ENCODE results near the gene GOLGA6C.
"Not testable (repeated sequence)": the region's sequence is repeated elsewhere in the genome, so short reads cannot be mapped to it uniquely, and the experiment has no call there.

Gene GOLGA6C

DNA sequence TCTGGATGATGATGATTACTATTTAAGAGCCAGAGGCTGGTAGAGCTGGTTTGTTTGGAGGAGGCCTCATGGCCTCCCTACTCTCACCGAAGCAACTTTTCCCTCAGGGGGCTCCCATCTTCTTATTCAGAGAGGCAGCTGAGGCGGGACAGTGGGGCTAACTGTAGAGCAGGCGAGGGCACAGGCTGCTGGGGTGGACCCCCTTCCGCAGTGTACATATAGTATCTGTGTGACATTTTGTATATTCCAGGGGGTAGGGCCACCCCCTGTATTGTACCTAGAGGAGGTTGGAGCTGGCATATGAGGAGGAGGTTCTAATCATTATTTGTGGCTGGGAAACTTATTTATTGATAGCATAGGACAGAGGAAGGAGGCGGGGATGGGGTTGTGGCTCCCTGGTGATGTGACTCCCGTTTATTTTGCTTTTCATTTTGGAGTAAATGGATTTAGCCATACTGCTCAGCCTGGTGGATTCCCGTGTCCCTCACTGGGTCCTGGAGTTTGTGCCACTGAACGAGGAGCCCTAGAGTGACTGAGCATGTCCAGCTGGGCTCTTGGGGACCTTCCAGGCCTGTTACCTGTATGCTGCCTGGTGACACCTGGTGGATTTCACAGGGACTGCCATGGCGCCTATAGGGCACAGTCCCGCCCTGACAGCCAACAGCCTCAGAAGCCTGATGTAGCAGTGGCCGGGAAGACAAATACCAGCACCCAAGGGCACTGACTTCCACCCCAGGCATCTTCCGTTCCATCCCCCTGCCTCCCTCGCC lies 40.6 kb downstream of the GOLGA6C start:
- not testable (repeated sequence) for H3K27me3 ChIP-seq (ENCODE audit: control insufficient read depth, insufficient read depth, low read length); H3K27ac ChIP-seq (ENCODE audit: low read depth, low read length); H3K4me3 ChIP-seq (ENCODE audit: low read length); H3K36me3 ChIP-seq (ENCODE audit: control insufficient read depth, insufficient read depth, low read length); H3K4me1 ChIP-seq (ENCODE audit: control insufficient read depth, insufficient read depth, low read length); H3K9ac ChIP-seq (ENCODE audit: low read length)

DNA sequence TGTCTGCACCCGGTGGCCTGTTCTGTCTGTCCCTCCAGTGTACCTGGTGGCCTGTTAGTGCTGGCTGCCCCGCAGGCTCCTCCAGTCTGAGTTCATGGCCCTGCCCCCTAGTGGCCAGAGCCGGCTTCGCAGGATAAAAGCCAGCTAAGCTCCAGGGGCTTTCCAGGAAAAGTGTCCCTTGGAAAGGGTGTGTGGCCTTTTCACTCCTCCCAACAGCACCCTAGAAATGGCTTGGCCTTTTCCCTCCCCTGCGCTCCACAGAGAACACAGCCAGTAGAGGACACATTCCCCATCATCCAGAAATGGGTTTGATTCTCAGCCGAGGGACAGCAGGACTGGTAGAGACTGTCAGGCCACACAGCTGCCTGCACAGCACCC lies 41.2 kb downstream of the GOLGA6C start:
- H3K4me1 ChIP-seq (ENCODE audit: control insufficient read depth, insufficient read depth, low read length); H3K4me3 ChIP-seq (ENCODE audit: low read length); H3K27ac ChIP-seq (ENCODE audit: low read depth, low read length); H3K27me3 ChIP-seq (ENCODE audit: control insufficient read depth, insufficient read depth, low read length); H3K9ac ChIP-seq (ENCODE audit: low read length); H3K36me3 ChIP-seq (ENCODE audit: control insufficient read depth, insufficient read depth, low read length): not testable (repeated sequence)

DNA sequence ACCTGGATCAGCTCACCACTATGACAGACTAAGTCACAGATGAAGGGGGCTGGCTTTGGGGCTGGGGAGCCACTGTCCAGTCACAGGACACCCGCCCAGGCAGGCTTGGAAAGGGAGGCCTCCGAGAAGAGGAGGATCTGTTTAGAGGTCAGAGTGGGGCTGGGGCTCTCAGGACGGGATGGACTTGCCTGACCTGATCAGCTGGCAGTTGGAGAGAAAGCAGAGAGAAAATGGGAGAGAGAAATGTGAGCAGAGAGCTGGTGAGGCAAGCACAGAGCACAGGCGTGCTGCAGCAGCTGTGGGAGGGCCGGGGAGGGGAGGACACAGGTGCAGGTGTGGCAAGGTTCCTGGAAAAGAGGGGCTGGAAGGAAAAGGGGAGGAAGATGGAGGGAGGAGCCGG lies 41.9 kb downstream of the GOLGA6C start:
- H3K27ac ChIP-seq (ENCODE audit: low read depth, low read length); H3K9ac ChIP-seq (ENCODE audit: low read length); H3K36me3 ChIP-seq (ENCODE audit: control insufficient read depth, insufficient read depth, low read length); H3K4me1 ChIP-seq (ENCODE audit: control insufficient read depth, insufficient read depth, low read length); H3K4me3 ChIP-seq (ENCODE audit: low read length); H3K27me3 ChIP-seq (ENCODE audit: control insufficient read depth, insufficient read depth, low read length): not testable (repeated sequence)

DNA sequence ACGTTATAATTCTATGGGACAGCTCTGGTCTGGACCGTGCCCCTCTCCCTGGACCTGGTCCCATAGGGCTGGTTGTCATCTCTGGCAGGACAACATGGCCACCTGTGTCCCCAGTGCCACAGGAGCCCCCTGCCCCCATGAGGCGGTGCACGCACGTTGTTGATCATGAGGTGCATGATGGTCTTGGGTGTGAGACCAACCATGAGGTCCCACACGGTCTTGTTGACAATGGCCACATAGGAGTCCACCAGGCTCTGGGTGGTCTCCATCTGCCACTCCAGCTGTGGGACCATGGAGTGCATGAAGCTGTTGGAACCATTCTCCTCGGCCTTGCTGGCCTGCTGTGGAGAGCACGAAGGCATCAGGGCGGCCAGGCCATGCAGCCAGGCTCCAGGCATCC lies 44.2 kb downstream of the GOLGA6C start:
- no peak overlapping the region for H3K27ac ChIP-seq (ENCODE audit: low read depth, low read length)
- no peaks in the 10 kb centered on the region for H3K36me3 ChIP-seq (ENCODE audit: control insufficient read depth, insufficient read depth, low read length)
- no peaks in the 10 kb centered on the region for H3K4me1 ChIP-seq (ENCODE audit: control insufficient read depth, insufficient read depth, low read length)
- H3K27me3 ChIP-seq (ENCODE audit: control insufficient read depth, insufficient read depth, low read length), result no peaks in the 10 kb centered on the region
- H3K4me3 ChIP-seq (ENCODE audit: low read length), result no peak overlapping the region
- H3K9ac ChIP-seq (ENCODE audit: low read length), result no peak overlapping the region

DNA sequence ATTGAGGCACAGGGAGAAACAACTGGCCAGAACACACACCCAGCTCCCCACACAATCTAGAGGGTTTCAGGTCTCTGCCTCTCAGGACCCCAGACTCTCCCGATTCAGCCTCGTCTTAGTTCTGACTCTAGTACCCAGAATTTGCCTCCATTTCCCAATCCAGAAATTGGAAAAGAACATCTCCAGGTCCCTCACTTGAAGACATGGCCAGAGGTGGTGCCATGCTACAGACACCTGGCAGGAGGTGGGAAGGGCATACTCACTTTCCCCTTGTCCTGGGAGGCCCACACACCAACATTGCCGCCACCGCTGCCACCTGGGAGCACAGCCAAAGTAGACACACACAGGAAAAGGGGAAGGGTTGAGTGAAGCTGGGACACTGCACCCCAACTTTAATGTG lies 44.6 kb downstream of the GOLGA6C start:
- H3K4me1 ChIP-seq (ENCODE audit: control insufficient read depth, insufficient read depth, low read length); H3K4me3 ChIP-seq (ENCODE audit: low read length); H3K36me3 ChIP-seq (ENCODE audit: control insufficient read depth, insufficient read depth, low read length); H3K27me3 ChIP-seq (ENCODE audit: control insufficient read depth, insufficient read depth, low read length); H3K27ac ChIP-seq (ENCODE audit: low read depth, low read length); H3K9ac ChIP-seq (ENCODE audit: low read length): not testable (repeated sequence)

DNA sequence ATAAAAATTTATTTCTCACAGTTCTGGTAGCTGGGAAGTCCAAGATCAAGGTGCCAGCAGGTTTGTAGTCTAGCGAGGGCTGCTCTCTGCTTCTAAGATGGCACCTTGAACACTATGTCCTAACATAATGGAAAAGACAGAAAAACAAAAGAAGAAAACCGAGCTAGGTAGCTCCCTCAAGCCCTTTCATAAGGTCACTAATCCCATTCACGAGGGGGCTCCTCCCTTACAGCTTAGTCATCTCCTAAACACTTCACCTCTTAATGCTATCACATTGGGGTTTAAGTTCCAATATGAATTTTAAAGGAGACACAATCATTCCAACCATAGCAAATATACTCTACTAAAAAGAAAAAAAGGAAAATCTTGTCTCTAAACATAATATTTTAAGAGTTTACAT lies 48.1 kb downstream of the GOLGA6C start:
- no peak overlapping the region for H3K4me3 ChIP-seq (ENCODE audit: low read length)
- H3K9ac ChIP-seq (ENCODE audit: low read length), result no peak overlapping the region
- no peaks in the 10 kb centered on the region for H3K36me3 ChIP-seq (ENCODE audit: control insufficient read depth, insufficient read depth, low read length)
- no peak overlapping the region for H3K27ac ChIP-seq (ENCODE audit: low read depth, low read length)
- H3K4me1 ChIP-seq (ENCODE audit: control insufficient read depth, insufficient read depth, low read length), result no peaks in the 10 kb centered on the region
- no peaks in the 10 kb centered on the region for H3K27me3 ChIP-seq (ENCODE audit: control insufficient read depth, insufficient read depth, low read length)

DNA sequence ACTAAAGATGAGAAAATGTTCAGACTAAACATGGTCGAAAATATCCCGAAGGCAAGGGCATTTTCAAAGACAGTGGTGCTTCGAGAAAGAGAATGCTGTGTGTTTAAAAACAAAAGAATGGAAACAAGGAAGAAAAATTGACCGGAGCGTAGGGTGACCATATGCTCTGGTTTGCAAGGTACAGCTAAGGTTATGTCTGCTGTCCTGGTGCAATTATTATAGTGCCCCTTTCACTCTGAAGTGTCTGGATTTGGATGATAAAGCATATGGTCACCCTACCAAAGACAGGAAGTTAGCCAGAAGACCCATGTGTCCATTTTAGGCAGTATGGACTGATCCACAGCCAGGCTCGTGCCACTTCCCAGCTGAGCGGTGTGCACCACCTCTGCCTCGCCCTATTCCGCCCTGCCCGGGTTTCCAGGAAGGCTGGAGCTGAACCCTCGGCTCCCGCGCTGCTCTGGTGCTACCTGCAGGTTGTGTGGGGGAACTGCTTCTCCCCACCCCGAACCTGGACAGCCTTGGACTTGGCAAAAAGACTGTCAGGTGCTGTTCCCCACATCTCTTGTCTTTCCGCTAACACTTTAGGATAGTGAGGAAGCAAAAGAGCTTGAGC lies 49.8 kb downstream of the GOLGA6C start:
- H3K9ac ChIP-seq (ENCODE audit: low read length), result no peak overlapping the region

DNA sequence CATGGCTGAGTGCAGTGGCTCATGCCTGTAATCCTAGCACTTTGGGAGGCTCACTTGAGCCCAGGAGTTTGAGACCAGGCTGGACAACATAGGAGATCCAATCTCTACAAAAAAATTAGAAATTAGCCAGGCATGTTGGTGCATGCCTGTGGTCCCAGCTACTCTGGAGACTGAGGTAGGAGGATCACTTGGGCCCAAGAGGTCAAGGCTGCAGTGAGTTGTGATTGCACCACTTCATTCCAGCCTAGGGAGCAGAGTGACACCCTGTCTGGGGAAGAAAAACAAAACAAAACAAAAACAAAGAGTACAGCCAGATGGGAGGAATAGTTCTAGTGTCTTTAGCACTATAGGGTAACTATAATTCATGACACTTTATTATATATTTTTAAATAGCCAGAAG lies 51.6 kb downstream of the GOLGA6C start:
- no peak overlapping the region for H3K9ac ChIP-seq (ENCODE audit: low read length)
- no peak overlapping the region for H3K4me3 ChIP-seq (ENCODE audit: low read length)
- H3K4me1 ChIP-seq (ENCODE audit: control insufficient read depth, insufficient read depth, low read length), result no peaks in the 10 kb centered on the region
- H3K36me3 ChIP-seq (ENCODE audit: control insufficient read depth, insufficient read depth, low read length), result no peaks in the 10 kb centered on the region
- H3K27me3 ChIP-seq (ENCODE audit: control insufficient read depth, insufficient read depth, low read length), result no peaks in the 10 kb centered on the region
- no peak overlapping the region for H3K27ac ChIP-seq (ENCODE audit: low read depth, low read length)

More for the DNA sequence above, 49.8 kb downstream of the GOLGA6C start:
- Histone ChIP-seq H3K27me3 (ENCODE audit: control insufficient read depth, insufficient read depth, low read length) (no peaks in the 10 kb centered on the region), H3K4me3 (ENCODE audit: low read length) (no peak overlapping the region), H3K36me3 (ENCODE audit: control insufficient read depth, insufficient read depth, low read length) (no peaks in the 10 kb centered on the region), H3K27ac (ENCODE audit: low read depth, low read length) (no peak overlapping the region), H3K4me1 (ENCODE audit: control insufficient read depth, insufficient read depth, low read length) (no peaks in the 10 kb centered on the region)

DNA sequence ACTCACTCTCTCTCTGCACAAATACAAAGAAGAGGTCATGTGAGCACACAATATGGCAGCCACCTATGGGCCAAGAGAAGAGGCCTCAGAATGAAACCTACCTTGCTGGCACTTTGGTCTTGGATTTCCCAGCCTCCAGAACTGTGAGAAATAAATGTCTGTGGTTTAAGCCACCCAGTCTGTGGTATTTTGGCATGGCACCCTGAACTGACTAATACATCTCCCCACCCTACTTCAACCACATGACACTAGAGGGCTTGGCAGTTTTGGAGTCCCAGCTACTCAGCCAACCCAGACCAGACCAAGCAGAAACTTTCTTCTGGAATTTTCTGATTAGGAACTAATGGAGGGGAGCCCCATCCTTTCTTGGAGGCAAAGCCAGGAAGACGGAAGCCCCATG lies 54.4 kb downstream of the GOLGA6C start:
- H3K4me1 ChIP-seq (ENCODE audit: control insufficient read depth, insufficient read depth, low read length); H3K36me3 ChIP-seq (ENCODE audit: control insufficient read depth, insufficient read depth, low read length); H3K9ac ChIP-seq (ENCODE audit: low read length); H3K27ac ChIP-seq (ENCODE audit: low read depth, low read length); H3K27me3 ChIP-seq (ENCODE audit: control insufficient read depth, insufficient read depth, low read length); H3K4me3 ChIP-seq (ENCODE audit: low read length): not testable (repeated sequence)

DNA sequence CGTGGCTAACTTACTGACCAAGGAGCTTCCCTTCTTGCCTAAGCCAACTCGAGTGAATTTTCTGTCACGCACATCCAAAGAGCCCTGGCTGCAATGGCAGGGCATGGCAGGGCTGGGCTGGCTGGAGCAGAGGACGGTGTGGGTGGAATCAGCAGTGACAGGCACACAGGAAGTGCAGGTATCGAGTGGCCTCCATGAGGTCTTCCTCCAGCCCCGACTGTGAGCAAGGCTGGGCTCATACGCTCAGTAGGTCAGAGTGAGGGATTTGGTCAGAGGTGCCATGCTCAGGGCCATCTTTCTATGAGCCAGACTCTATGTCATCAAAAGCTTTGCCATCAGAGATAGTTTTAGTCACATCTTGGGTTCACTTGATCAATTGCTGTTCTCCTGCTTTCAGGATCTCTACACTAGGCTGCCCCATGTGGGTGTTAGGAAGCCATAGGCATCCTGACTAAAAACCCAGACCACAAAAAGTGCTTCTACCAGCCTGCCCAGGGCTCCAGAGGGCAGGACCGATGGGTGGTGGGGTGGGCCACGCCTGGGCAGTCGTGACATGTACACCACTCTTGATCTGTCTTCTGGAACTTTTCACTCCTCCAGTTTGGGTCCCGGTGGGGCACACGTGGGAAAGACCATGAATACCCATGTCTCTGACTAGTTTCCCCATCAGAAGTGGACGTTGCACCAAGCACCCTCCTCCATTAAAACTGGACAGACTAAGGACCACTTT lies 55.1 kb downstream of the GOLGA6C start:
- Histone ChIP-seq H3K4me3 (ENCODE audit: low read length) (no peak overlapping the region), H3K4me1 (ENCODE audit: control insufficient read depth, insufficient read depth, low read length) (no peaks in the 10 kb centered on the region), H3K9ac (ENCODE audit: low read length) (no peak overlapping the region), H3K27me3 (ENCODE audit: control insufficient read depth, insufficient read depth, low read length) (no peaks in the 10 kb centered on the region), H3K36me3 (ENCODE audit: control insufficient read depth, insufficient read depth, low read length) (no peaks in the 10 kb centered on the region), H3K27ac (ENCODE audit: low read depth, low read length) (no peak overlapping the region)

DNA sequence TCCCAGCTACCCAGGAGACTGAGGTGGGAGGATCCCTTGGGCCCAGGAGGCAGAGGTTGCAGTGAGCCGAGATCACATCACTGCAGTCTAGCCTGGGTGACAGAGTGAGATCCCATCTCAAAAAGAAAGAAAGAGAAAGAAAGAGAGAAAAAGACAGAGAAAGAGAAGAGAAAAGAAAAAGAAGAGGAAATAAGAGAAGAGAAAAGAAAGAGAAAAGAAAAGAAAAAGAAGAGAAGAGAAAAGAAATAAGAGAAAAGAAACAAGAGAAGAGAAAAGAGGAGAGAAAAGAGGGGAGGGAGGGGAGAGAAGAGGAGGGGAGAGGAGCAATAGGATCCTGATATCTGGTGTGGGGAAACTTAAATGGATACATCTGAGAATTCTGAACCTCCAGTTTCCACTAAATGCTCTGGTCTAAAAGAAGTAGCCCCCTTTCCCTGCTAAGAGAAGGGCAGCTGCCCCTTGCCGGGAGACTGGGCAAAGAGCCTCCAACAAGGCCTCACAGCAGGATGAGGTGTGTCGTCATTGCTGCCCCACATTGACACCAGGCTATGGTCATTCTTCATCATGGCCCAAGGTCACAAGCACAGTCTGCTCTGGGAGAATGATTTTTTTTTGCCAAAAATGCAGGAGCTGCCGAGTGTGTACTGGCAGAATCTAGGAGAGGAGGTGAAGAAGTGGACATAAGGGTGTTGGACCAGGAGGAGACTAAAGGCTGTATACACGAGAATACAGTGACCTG lies 56.6 kb downstream of the GOLGA6C start:
- H3K4me3 ChIP-seq (ENCODE audit: low read length), result no peak overlapping the region
- no peaks in the 10 kb centered on the region for H3K4me1 ChIP-seq (ENCODE audit: control insufficient read depth, insufficient read depth, low read length)
- H3K27ac ChIP-seq (ENCODE audit: low read depth, low read length), result no peak overlapping the region
- no peaks in the 10 kb centered on the region for H3K27me3 ChIP-seq (ENCODE audit: control insufficient read depth, insufficient read depth, low read length)
- H3K36me3 ChIP-seq (ENCODE audit: control insufficient read depth, insufficient read depth, low read length), result no peaks in the 10 kb centered on the region
- no peak overlapping the region for H3K9ac ChIP-seq (ENCODE audit: low read length)

DNA sequence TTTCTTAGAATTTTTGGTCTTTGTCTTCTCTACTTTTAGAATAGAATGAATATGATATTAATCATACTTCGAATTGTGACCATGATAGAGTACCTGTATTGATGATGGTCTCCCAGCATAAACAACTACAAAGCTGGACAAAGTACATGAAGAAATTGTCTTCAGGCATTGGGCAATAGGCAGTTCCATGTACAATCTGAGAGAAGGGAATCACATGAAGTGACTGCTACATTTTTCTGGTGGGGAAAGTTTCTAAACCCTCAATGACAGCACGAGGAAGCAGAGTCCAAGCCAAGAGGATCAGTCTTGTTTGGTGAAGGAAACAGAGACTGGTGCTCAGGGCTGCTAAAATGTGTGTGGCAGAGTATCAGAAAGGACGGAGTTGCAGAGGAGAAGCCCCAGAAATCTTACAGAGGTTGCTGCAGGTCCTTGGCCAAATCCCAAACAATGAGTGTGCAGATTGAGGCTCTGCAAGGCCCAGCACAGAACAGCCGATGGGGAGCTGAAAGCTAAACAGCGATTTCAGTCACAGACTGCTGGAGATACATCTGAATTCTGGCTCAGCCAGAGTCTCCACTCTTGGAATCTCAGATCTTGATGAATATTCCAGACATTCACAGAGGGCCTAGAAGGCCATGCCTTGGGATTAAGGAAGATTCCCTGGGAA lies 61.2 kb downstream of the GOLGA6C start:
- not testable (repeated sequence) for H3K4me3 ChIP-seq (ENCODE audit: low read length); H3K36me3 ChIP-seq (ENCODE audit: control insufficient read depth, insufficient read depth, low read length); H3K27ac ChIP-seq (ENCODE audit: low read depth, low read length); H3K9ac ChIP-seq (ENCODE audit: low read length); H3K4me1 ChIP-seq (ENCODE audit: control insufficient read depth, insufficient read depth, low read length); H3K27me3 ChIP-seq (ENCODE audit: control insufficient read depth, insufficient read depth, low read length)
